ENCODE results near the gene EXOC2.

DNA sequence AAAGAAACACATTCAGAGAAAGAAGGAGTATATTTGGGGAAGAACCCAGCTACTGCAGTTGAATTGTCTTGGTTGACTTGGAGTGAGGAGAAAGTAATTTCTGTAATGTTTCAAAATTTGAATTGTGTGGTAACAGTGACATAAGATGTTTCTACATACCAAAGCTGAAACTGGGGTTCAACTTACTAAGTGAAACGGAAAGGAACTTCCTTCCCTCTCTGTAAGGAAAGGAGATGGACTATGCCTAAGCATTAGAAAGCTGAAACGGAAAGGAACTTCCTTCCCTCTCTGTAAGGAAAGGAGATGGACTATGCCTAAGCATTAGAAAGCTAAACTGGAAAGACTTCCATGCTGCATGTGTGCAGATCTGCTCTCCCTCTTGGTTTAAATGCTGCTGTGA is 82.1 kb downstream of the EXOC2 start:
- TF ChIP-seq, protein P1, sequence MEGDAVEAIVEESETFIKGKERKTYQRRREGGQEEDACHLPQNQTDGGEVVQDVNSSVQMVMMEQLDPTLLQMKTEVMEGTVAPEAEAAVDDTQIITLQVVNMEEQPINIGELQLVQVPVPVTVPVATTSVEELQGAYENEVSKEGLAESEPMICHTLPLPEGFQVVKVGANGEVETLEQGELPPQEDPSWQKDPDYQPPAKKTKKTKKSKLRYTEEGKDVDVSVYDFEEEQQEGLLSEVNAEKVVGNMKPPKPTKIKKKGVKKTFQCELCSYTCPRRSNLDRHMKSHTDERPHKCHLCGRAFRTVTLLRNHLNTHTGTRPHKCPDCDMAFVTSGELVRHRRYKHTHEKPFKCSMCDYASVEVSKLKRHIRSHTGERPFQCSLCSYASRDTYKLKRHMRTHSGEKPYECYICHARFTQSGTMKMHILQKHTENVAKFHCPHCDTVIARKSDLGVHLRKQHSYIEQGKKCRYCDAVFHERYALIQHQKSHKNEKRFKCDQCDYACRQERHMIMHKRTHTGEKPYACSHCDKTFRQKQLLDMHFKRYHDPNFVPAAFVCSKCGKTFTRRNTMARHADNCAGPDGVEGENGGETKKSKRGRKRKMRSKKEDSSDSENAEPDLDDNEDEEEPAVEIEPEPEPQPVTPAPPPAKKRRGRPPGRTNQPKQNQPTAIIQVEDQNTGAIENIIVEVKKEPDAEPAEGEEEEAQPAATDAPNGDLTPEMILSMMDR (IDR thresholded peaks at IDR 0.05) = no peak
- TF ChIP-seq EP300 (IDR thresholded peaks at IDR 0.05; ENCODE audit: low read depth) (no peak), POLR2A (IDR thresholded peaks at IDR 0.05) (no peak)

Data from transverse colon (tissue), 3 donors.